SK-N-SH (cell line): ENCODE measurements around the gene BCR. TPM values are rescaled to one million over a fixed set of nuclear protein-coding genes. Genes with fewer than 3 reads are reported as not detected.

Source experiments
- CTCF ChIA-PET: fragments of 300-600, 350-600 bp; formaldehyde crosslinking; extraction: SDS; loops from one replicate; lab custom pipeline; 2021; lab: Yijun Ruan, JAX
- POLR2A ChIA-PET: fragments of 350-600 bp; sonication (Branson Sonifier 250); formaldehyde crosslinking; extraction: SDS; loops from one replicate; lab custom pipeline; 2020; ENCODE audit warnings: antibody characterized with exemption, inconsistent platforms; lab: Yijun Ruan, JAX
- DNase-seq: peaks from one replicate; pipeline ENCODE4 v3.0.0; 2012
- H2AFZ ChIP-seq: fragments of 200-600 bp; sonication (generic); 2 replicates; pipeline ENCODE4 v1.8.1; 2016; ENCODE audit warnings: antibody characterized with exemption, mild to moderate bottlenecking, low read depth
- H3F3A ChIP-seq: fragments of 200-600 bp; sonication (generic); replicated peaks from 2 replicates; pipeline ENCODE3; 2016; ENCODE audit warnings: antibody characterized with exemption, mild to moderate bottlenecking; ENCODE audit not compliant: insufficient read depth
- H3K27ac ChIP-seq, 2 experiments: fragments of 200-500 bp in 1 of 2; fragments of 200-600 bp in 1 of 2; sonication (Bioruptor generic) in 1 of 2; sonication (generic), shearing (Covaris generic) in 1 of 2; 2 replicates each; pipeline versions ENCODE4 v1.5.1 to v1.6.1; 2014 to 2016; ENCODE audit warnings: low read depth in 2 of 2, inconsistent platforms in 1 of 2, low read length in 1 of 2, mild to moderate bottlenecking in 1 of 2, mixed read lengths in 1 of 2
- H3K27me3 ChIP-seq: fragments of 200-600 bp; sonication (generic), shearing (Covaris generic); 2 replicates; pipeline ENCODE4 v1.6.1; 2016; ENCODE audit warnings: mixed run types; ENCODE audit not compliant: insufficient read depth
- H3K36me3 ChIP-seq, 2 experiments: fragments of 200-500 bp in 1 of 2; fragments of 200-600 bp in 1 of 2; sonication (Bioruptor generic) in 1 of 2; sonication (generic) in 1 of 2; replicated peaks in 1 of 2; 2 replicates each; pipeline versions ENCODE3 to v1.5.1; 2014 to 2016; ENCODE audit warnings: low read length in 1 of 2, mild to moderate bottlenecking in 1 of 2; ENCODE audit not compliant: insufficient read depth in 2 of 2, control insufficient read depth in 1 of 2
- H3K4me1 ChIP-seq, 2 experiments: fragments of 200-500 bp in 1 of 2; fragments of 200-600 bp in 1 of 2; sonication (Bioruptor generic) in 1 of 2; sonication (generic), shearing (Covaris generic) in 1 of 2; 2 replicates each; pipeline versions ENCODE4 v1.5.1 to v1.6.1; 2014 to 2016; ENCODE audit warnings: low read depth in 1 of 2, low read length in 1 of 2, mixed run types in 1 of 2; ENCODE audit not compliant: insufficient read depth in 2 of 2, control insufficient read depth in 1 of 2
- H3K4me2 ChIP-seq: fragments of 200-600 bp; sonication (generic), shearing (Covaris generic); 2 replicates; pipeline ENCODE4 v1.6.1; 2017; ENCODE audit warnings: mixed run types
- H3K4me3 ChIP-seq, 2 experiments: fragments of 200-500 bp in 1 of 2; fragments of 200-600 bp in 1 of 2; sonication (Bioruptor generic) in 1 of 2; sonication (generic), shearing (Covaris generic) in 1 of 2; 2 replicates each; pipeline versions ENCODE4 v1.5.1 to v1.8.1; 2014 to 2016; ENCODE audit warnings: low read depth in 2 of 2, inconsistent platforms in 1 of 2, low read length in 1 of 2, mild to moderate bottlenecking in 1 of 2, mixed read lengths in 1 of 2, moderate library complexity in 1 of 2
- H3K79me2 ChIP-seq: fragments of 200-600 bp; sonication (generic); 2 replicates; pipeline ENCODE4 v1.8.1; 2017; ENCODE audit warnings: mild to moderate bottlenecking; ENCODE audit not compliant: insufficient read depth
- H3K9ac ChIP-seq: fragments of 200-600 bp; sonication (generic); 2 replicates; pipeline ENCODE4 v1.6.1; 2017; ENCODE audit warnings: mixed run types
- H3K9me2 ChIP-seq: fragments of 200-600 bp; sonication (generic); 2 replicates; pipeline ENCODE4 v1.6.1; 2017; ENCODE audit warnings: mixed run types
- H3K9me3 ChIP-seq: fragments of 200-600 bp; sonication (generic); 2 replicates; pipeline ENCODE4 v1.6.1; 2017; ENCODE audit warnings: mixed run types, mild to moderate bottlenecking, moderate library complexity
- H4K20me1 ChIP-seq: fragments of 200-600 bp; sonication (generic); 2 replicates; pipeline ENCODE4 v1.6.1; 2017; ENCODE audit warnings: mild to moderate bottlenecking, mixed run types; ENCODE audit not compliant: insufficient read depth
- CHD2 ChIP-seq: fragments of 150-350 bp; IDR thresholded peaks from 2 replicates; pipeline ENCODE4 v1.6.1; 2018; ENCODE audit warnings: low read length; ENCODE audit not compliant: partially characterized antibody
- ELF1 ChIP-seq: IDR thresholded peaks from 2 replicates; pipeline ENCODE4 v1.4.0; 2012
- EP300 ChIP-seq, 2 experiments: IDR thresholded peaks; 2 replicates each; pipeline versions ENCODE4 v1.4.0 to v1.6.1; 2012; ENCODE audit warnings: borderline replicate concordance in 1 of 2, low read depth in 1 of 2, low read length in 1 of 2
- GABPA ChIP-seq: IDR thresholded peaks from 2 replicates; pipeline ENCODE4 v1.4.0; 2012; ENCODE audit warnings: low read depth, mild to moderate bottlenecking
- POLR2AphosphoS5 ChIP-seq: IDR thresholded peaks from 2 replicates; pipeline ENCODE4 v1.6.1; 2012; ENCODE audit warnings: low read depth, low read length
- SIN3A ChIP-seq: IDR thresholded peaks from 2 replicates; pipeline ENCODE4 v1.6.1; 2012; ENCODE audit warnings: low read depth, mild to moderate bottlenecking, low read length, moderate library complexity, borderline replicate concordance
- TAF1 ChIP-seq: IDR thresholded peaks from 2 replicates; pipeline ENCODE4 v1.6.1; 2012; ENCODE audit warnings: low read depth, mild to moderate bottlenecking, low read length, moderate library complexity, borderline replicate concordance
- WGBS: methylation state at CpG from one replicate; pipeline ENCODE4 v1.1.6; 2017; ENCODE audit warnings: low lambda C conversion rate; 5-methylcytosine and 5-hydroxymethylcytosine counted together
- polyA plus RNA-seq, 3 experiments: library from polyadenylated mRNA; depleted of rRNA; stranded (reverse); fragments of >200 nt; gene quantifications; 2 replicates each; pipeline ENCODE4 v1.2.3, GENCODE V29; 2012
- TF ChIP-seq, protein P1 (sequence below): fragments of 150-350 bp; IDR thresholded peaks from 2 replicates; pipeline ENCODE4 v1.6.1; 2016; ENCODE audit warnings: mild to moderate bottlenecking, low read depth, low read length
- TF ChIP-seq, protein P2 (sequence below): IDR thresholded peaks from 2 replicates; pipeline ENCODE4; 2012
- TF ChIP-seq, protein P3 (sequence below): fragments of 150-350 bp; IDR thresholded peaks from 2 replicates; pipeline ENCODE4 v1.6.1; 2017; ENCODE audit warnings: antibody characterized with exemption, low read length, low read depth, borderline replicate concordance

Gene BCR
- polyA plus RNA-seq, 1 of the 3 experiments (the other 2 are of a cell fraction), result 50.9 TPM

DNA sequence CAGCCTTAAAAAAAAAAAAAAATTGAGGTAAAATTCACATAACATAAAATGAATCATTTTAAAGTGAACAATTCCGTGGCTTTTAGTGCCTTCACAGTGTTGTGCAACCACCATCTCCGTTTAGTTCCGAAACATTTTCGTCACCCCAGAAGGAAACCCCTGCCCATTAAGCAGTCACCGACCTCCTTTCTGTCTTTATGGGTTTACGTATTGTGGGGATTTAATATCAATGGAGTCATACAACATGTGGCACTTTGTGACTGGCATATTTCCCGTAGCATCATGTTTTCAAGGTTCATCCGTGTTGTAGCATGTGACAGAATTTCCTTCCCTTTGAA, 65.5 kb downstream of the BCR start:
- Histone ChIP-seq H3K9me2 (no peaks in the 10 kb centered on the region), H3K4me3 (no peak overlapping the region), H2AFZ (no peak overlapping the region), H3K4me2 (no peak overlapping the region), H3K27ac (no peak overlapping the region), H3F3A (no peaks in the 10 kb centered on the region), H3K27me3 (no peaks in the 10 kb centered on the region), H3K9me3 (no peaks in the 10 kb centered on the region), H3K9ac (no peak overlapping the region), H3K79me2 (peaks cover 53% of the 10 kb centered on the region; the same call in 1 of the 2 replicates), H3K4me1 (peaks cover 26 to 43% of the 10 kb centered on the region in 2 experiments; a peak in 3 of 4 replicates), H3K36me3 (no peaks in the 10 kb centered on the region), H4K20me1 (peaks cover 35% of the 10 kb centered on the region)
- no peak for DNase-seq
- TF ChIP-seq TAF1, result no peak
- no peak for TF ChIP-seq ELF1
- 93% methylated on average over 8 of the region's 8 CpGs for WGBS
- POLR2A ChIA-PET, result no interaction called here
- CTCF ChIA-PET, result no interaction called here

DNA sequence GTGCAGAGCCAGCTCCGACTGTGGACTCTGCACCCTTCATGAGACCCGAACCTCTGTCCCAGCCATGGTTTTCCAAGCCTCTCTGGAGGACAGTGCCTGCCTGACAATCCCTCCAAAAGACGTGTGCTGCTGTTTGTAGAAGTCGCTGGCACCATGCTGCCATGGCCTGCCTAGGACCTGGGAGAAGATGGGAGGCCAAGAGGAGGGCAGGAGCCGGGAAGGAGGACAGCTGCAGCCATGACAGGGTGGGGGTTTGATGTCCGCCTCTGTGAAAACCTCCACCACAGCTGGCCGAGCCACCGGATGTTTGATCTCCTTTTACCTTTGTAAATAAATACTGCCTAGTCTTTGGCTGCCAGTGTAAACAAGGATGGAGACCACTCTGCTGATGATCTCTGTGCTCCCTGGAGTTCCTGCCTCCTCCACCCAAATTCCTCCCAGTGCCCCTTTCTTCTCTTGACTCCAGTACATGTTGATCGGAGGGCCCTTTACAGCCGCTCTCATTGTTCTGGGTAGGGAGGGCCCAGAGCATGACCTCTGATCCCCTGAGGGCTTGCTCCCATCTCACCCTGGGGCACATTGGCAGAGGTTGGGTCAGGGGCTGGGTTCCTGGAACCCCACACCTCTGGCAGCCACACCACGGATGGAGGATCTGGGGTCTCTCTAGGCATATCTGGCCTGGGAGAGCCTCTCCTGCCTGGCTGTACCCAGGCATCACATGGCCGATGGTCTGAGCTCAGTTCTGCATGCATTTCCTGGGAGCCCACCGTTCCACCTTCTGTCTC, 66.9 kb downstream of the BCR start:
- Histone ChIP-seq H3K36me3 (no peaks in the 10 kb centered on the region), H3K4me3 (no peak overlapping the region), H3F3A (no peaks in the 10 kb centered on the region), H2AFZ (no peak overlapping the region), H3K79me2 (peaks cover 53% of the 10 kb centered on the region; the same call in 1 of the 2 replicates), H3K27ac (no peak overlapping the region), H3K27me3 (no peaks in the 10 kb centered on the region), H3K4me1 (peaks cover 22 to 44% of the 10 kb centered on the region in 2 experiments; a peak in 3 of 4 replicates), H3K9ac (no peak overlapping the region), H3K4me2 (no peak overlapping the region), H3K9me2 (no peaks in the 10 kb centered on the region), H4K20me1 (peaks cover 39% of the 10 kb centered on the region), H3K9me3 (no peaks in the 10 kb centered on the region)
- no peak for TF ChIP-seq GABPA
- no peak for TF ChIP-seq CHD2
- TF ChIP-seq, protein P1, sequence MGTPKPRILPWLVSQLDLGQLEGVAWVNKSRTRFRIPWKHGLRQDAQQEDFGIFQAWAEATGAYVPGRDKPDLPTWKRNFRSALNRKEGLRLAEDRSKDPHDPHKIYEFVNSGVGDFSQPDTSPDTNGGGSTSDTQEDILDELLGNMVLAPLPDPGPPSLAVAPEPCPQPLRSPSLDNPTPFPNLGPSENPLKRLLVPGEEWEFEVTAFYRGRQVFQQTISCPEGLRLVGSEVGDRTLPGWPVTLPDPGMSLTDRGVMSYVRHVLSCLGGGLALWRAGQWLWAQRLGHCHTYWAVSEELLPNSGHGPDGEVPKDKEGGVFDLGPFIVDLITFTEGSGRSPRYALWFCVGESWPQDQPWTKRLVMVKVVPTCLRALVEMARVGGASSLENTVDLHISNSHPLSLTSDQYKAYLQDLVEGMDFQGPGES, result no peak
- no peak for TF ChIP-seq POLR2AphosphoS5
- no peak for TF ChIP-seq EP300 (IDR thresholded peaks at IDR 0.05; ENCODE audit: borderline replicate concordance in 1 of 2, low read depth in 1 of 2, low read length in 1 of 2)
- TF ChIP-seq, protein P2, sequence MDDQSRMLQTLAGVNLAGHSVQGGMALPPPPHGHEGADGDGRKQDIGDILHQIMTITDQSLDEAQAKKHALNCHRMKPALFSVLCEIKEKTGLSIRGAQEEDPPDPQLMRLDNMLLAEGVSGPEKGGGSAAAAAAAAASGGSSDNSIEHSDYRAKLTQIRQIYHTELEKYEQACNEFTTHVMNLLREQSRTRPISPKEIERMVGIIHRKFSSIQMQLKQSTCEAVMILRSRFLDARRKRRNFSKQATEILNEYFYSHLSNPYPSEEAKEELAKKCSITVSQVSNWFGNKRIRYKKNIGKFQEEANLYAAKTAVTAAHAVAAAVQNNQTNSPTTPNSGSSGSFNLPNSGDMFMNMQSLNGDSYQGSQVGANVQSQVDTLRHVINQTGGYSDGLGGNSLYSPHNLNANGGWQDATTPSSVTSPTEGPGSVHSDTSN, result no peak
- no peak for TF ChIP-seq SIN3A
- TF ChIP-seq, protein P3, sequence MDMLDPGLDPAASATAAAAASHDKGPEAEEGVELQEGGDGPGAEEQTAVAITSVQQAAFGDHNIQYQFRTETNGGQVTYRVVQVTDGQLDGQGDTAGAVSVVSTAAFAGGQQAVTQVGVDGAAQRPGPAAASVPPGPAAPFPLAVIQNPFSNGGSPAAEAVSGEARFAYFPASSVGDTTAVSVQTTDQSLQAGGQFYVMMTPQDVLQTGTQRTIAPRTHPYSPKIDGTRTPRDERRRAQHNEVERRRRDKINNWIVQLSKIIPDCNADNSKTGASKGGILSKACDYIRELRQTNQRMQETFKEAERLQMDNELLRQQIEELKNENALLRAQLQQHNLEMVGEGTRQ, result no peak
- ChIA-PET POLR2A (no interaction called here), CTCF (interaction anchor here (1.3 kb wide), 1 partner anchor 35 kb away, joined by 4 read pairs; no protein-coding TSS in a partner anchor)
- 94% methylated on average over 8 of the region's 13 CpGs for WGBS
- no peak for DNase-seq
